ENCODE results near the gene PNPT1. TPM values are rescaled to one million over a fixed set of nuclear protein-coding genes. Genes with fewer than 3 reads are reported as not detected.
A peak's percentile ranks its signal among the peaks of the same experiment; 100 is the strongest.
"Not testable (repeated sequence)": the region's sequence is repeated elsewhere in the genome, so short reads cannot be mapped to it uniquely, and the experiment has no call there.

Gene PNPT1
- total and polyA plus RNA-seq, 3 donors from 2014 or later, result 15.7 to 20.0 (median 16.8) TPM

DNA sequence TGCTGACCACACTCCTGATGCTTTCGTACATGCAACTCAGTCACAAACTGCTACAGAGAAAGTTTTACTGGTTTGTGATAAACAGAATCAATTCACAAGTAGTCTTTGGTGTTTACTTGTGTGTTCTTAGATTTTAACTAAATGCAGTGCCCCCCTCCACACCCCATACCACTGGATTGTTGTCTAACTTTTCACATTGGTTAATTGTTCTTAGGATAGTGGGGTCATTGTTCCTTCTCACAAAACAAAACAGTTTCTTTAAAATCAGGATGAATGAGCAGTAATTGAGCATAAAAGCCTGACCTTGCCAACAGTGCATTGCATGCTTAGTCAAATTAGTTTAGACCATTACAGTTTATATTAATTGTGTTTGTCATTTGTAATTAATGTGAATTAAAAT is 14.1 kb upstream of the PNPT1 start:
- no peaks in the 10 kb centered on the region for H3K27me3 ChIP-seq
- no peaks in the 10 kb centered on the region for H3K36me3 ChIP-seq (ENCODE audit: low read depth, missing control alignments)
- no peak overlapping the region for H3K27ac ChIP-seq
- WGBS, 2 donors, result 60 to 67% methylated on average over 1 of the region's 1 CpG
- DNase-seq, result no peak
- no peaks in the 10 kb centered on the region for H3K9me3 ChIP-seq
- H3K4me3 ChIP-seq, result no peak overlapping the region
- H3K4me1 ChIP-seq, result no peaks in the 10 kb centered on the region
- no peak for TF ChIP-seq POLR2A (IDR thresholded peaks at IDR 0.05)
- TF ChIP-seq, protein P1, sequence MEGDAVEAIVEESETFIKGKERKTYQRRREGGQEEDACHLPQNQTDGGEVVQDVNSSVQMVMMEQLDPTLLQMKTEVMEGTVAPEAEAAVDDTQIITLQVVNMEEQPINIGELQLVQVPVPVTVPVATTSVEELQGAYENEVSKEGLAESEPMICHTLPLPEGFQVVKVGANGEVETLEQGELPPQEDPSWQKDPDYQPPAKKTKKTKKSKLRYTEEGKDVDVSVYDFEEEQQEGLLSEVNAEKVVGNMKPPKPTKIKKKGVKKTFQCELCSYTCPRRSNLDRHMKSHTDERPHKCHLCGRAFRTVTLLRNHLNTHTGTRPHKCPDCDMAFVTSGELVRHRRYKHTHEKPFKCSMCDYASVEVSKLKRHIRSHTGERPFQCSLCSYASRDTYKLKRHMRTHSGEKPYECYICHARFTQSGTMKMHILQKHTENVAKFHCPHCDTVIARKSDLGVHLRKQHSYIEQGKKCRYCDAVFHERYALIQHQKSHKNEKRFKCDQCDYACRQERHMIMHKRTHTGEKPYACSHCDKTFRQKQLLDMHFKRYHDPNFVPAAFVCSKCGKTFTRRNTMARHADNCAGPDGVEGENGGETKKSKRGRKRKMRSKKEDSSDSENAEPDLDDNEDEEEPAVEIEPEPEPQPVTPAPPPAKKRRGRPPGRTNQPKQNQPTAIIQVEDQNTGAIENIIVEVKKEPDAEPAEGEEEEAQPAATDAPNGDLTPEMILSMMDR (IDR thresholded peaks at IDR 0.05), result no peak
- intact Hi-C loops (cut with DNase I; ENCODE audit: low total_unique reads), result no loop called here

DNA sequence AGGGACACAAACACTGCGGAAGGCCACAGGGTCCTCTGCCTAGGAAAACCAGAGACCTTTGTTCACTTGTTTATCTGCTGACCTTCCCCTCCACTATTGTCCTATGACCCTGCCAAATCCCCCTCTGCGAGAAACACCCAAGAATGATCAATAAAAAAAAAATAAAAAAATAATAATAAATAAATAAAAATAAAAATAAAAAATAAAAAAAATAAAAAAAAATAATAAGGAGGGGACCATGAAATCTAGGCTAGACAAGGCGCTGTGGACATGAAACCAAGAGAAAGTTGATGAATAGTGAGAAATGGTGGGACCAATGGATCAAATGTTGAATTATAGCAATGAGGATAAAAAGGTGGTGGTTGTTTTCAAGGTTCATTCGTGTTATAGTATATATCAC is 12.6 kb upstream of the PNPT1 start:
- WGBS, 2 donors, result 86 to 87% methylated on average over 4 of the region's 4 CpGs
- intact Hi-C loops (cut with DNase I; ENCODE audit: low total_unique reads); DNase-seq: not testable (repeated sequence)

DNA sequence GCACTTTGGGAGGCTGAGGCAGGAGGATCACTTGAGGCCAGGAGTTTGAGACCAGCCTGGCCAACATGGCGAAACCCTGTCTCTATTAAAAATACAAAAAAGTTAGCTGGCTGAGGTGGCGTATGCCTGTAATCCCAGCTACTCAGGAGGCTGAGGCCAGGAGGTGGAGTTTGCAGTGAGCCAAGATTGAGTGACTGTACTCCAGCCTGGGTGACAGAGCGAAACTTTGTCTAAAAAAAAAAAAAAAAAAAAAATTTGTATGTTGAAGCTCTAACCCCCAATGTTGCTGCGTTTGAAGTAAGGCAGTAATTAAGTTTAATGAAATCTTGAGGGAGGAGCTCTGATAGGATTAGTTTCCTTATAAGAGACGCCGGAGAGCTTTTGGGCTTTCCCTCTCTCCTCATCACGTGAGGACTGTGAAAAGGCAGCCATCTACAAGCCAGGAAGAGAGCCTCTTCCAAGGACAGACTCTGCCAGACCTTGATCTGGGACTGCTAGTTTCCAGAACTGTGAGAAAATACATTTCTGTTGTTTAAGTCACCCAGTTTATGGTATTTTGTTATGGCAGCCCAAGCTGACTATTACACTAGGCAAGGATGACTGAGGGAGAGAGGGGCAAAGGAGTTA is 11.5 kb upstream of the PNPT1 start:
- H3K4me1 ChIP-seq, result no peaks in the 10 kb centered on the region
- H3K36me3 ChIP-seq (ENCODE audit: low read depth, missing control alignments), result no peaks in the 10 kb centered on the region
- no peak overlapping the region for H3K27ac ChIP-seq
- H3K4me3 ChIP-seq, result no peak overlapping the region
- intact Hi-C loops (cut with DNase I; ENCODE audit: low total_unique reads), result no loop called here
- 37 to 56% methylated on average over 7 of the region's 7 CpGs for WGBS, 2 donors
- H3K9me3 ChIP-seq, result no peaks in the 10 kb centered on the region
- no peak for DNase-seq
- no peaks in the 10 kb centered on the region for H3K27me3 ChIP-seq
- TF ChIP-seq, protein P1 (IDR thresholded peaks at IDR 0.05), result no peak
- TF ChIP-seq POLR2A (IDR thresholded peaks at IDR 0.05), result no peak

More for the DNA sequence above, 12.6 kb upstream of the PNPT1 start:
- not testable (repeated sequence) for H3K27ac ChIP-seq; H3K9me3 ChIP-seq; H3K4me3 ChIP-seq; H3K36me3 ChIP-seq (ENCODE audit: low read depth, missing control alignments); H3K27me3 ChIP-seq; H3K4me1 ChIP-seq

DNA sequence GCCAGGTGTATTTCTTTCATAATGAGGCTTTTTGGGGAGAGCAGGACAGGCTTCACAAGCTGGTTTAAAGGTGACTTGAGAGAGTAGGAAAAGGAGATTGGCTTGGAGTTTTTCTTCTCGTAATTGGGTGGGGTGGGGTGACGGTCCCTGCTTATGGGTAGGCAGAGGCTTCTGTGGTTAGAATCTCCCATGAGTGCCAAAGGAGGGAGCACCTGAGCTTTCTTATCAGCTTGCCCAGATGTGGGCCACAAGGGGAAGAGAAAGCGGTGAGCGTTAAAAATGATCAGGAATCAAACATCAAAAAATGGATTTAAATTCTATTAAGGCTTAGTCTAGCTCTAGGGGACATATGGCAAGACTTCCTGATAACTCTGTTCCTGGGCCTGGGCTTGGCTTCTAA is 9.7 kb upstream of the PNPT1 start:
- TF ChIP-seq POLR2A (IDR thresholded peaks at IDR 0.05), result no peak
- TF ChIP-seq, protein P1 (IDR thresholded peaks at IDR 0.05), result no peak
- WGBS, 2 donors, result 58 to 71% methylated on average over 4 of the region's 4 CpGs

DNA sequence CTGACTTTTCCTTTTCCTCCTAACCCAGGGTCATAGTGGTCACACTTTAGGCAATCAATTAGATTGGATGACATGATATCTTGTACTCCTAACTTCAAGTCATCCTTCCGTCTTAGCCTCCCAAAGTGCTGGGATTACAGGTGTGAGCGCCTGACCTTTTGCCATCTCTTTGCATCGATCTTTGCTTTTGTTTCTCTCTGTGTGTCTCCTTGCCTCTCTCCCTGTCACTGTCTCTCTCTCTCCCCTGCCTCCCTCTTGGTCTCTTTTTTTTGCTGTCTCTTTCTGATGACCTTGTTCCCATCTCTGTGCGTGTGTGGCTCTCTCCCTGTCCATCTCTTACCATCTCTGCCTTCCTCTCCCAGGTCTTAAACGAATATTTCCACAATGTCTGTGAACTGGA is 904 bp downstream of the PNPT1 start:
- DNase-seq; H3K4me1 ChIP-seq; H3K27me3 ChIP-seq; H3K36me3 ChIP-seq (ENCODE audit: low read depth, missing control alignments); H3K27ac ChIP-seq; H3K9me3 ChIP-seq; intact Hi-C loops (cut with DNase I; ENCODE audit: low total_unique reads): not testable (repeated sequence)
- H3K4me3 ChIP-seq, result peak overlapping the region; percentile 89
- WGBS, 2 donors, result 18% methylated on average over 5 of the region's 5 CpGs

More for the DNA sequence above, 9.7 kb upstream of the PNPT1 start:
- Histone ChIP-seq H3K4me1 (no peaks in the 10 kb centered on the region), H3K27ac (no peak overlapping the region), H3K9me3 (no peaks in the 10 kb centered on the region), H3K27me3 (no peaks in the 10 kb centered on the region), H3K36me3 (ENCODE audit: low read depth, missing control alignments) (no peaks in the 10 kb centered on the region), H3K4me3 (no peak overlapping the region)
- no peak for DNase-seq
- intact Hi-C loops (cut with DNase I; ENCODE audit: low total_unique reads), result no loop called here

DNA sequence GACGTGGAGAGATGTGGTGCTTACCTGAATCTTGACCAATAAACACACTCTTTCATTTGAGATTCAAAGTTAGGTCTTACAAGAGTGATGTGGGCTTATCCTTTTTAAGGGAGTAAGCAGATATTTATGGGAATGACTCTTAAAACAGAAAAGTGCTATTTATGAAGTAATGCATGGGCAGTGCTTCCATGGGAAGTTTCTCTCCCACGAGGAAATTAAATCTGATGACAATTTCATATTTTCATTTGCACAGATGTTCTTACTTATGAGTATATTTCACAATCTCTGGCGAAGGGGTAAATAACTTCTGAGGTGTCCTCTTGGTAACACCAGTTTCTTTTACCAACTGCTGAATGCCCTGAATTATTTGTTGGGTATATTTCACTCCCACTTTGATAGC is 21.0 kb downstream of the PNPT1 start:
- Histone ChIP-seq H3K27ac (no peak overlapping the region), H3K27me3 (no peaks in the 10 kb centered on the region), H3K4me3 (no peak overlapping the region), H3K9me3 (no peaks in the 10 kb centered on the region), H3K36me3 (ENCODE audit: low read depth, missing control alignments) (no peaks in the 10 kb centered on the region), H3K4me1 (no peaks in the 10 kb centered on the region)
- no peak for DNase-seq
- 79 to 80% methylated on average over 3 of the region's 3 CpGs for WGBS, 2 donors
- TF ChIP-seq, protein P1 (IDR thresholded peaks at IDR 0.05), result no peak
- TF ChIP-seq POLR2A (IDR thresholded peaks at IDR 0.05), result no peak
- intact Hi-C loops (cut with DNase I; ENCODE audit: low total_unique reads), result no loop called here

Data from testis (tissue), 3 donors.